D721Med (cell line): ENCODE data around the gene CCDC24.

ENCODE experiments used
- DNase-seq: peaks from one replicate; pipeline ENCODE4 v3.0.0; 2011; ENCODE audit warnings: low spot score; ENCODE audit not compliant: insufficient read length
- FAIRE-seq: peaks from 2 replicates; lab custom pipeline; 2011; peaks lifted over from hg19 to GRCh38; lab: Jason Lieb, UNC
- TF ChIP-seq, protein P1 (sequence below): IDR thresholded peaks from 2 replicates; pipeline ENCODE4 v1.5.1; 2012; ENCODE audit warnings: mild to moderate bottlenecking, control low read depth; ENCODE audit not compliant: insufficient read depth; ENCODE audit errors: missing control alignments

CCDC24 gene

GRCh38 chr1:44032170-44032790 lies 40.9 kb downstream of the CCDC24 start:
- no peak for DNase-seq
- FAIRE-seq, result no peak
- TF ChIP-seq, protein P1, sequence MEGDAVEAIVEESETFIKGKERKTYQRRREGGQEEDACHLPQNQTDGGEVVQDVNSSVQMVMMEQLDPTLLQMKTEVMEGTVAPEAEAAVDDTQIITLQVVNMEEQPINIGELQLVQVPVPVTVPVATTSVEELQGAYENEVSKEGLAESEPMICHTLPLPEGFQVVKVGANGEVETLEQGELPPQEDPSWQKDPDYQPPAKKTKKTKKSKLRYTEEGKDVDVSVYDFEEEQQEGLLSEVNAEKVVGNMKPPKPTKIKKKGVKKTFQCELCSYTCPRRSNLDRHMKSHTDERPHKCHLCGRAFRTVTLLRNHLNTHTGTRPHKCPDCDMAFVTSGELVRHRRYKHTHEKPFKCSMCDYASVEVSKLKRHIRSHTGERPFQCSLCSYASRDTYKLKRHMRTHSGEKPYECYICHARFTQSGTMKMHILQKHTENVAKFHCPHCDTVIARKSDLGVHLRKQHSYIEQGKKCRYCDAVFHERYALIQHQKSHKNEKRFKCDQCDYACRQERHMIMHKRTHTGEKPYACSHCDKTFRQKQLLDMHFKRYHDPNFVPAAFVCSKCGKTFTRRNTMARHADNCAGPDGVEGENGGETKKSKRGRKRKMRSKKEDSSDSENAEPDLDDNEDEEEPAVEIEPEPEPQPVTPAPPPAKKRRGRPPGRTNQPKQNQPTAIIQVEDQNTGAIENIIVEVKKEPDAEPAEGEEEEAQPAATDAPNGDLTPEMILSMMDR, result no peak

GRCh38 chr1:44033041-44033575 lies 41.7 kb downstream of the CCDC24 start:
- TF ChIP-seq, protein P1, result no peak
- FAIRE-seq (no peak), DNase-seq (no peak)

DNA sequence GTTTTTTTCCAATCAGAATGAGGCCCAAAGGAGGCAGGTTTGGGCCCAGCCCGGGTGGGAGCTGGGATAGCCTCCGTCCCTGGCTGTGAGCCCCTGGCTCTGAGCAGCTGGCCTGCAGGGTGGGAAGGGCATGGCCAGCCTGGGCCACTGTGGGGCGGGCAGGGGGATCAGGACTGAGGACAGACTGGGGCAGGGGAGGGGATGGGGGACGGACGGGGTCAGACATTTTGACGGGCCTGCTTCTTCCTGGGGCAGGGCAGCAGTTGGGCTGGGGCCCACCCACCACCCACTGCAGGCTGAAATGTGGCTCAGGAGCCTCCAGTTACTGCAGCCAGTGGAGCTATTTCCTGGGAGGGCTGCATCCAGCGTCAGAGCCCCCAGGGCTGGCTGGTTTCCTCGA lies 42.4 kb downstream of the CCDC24 start:
- TF ChIP-seq, protein P1, result no peak
- DNase-seq (no peak), FAIRE-seq (no peak)

DNA sequence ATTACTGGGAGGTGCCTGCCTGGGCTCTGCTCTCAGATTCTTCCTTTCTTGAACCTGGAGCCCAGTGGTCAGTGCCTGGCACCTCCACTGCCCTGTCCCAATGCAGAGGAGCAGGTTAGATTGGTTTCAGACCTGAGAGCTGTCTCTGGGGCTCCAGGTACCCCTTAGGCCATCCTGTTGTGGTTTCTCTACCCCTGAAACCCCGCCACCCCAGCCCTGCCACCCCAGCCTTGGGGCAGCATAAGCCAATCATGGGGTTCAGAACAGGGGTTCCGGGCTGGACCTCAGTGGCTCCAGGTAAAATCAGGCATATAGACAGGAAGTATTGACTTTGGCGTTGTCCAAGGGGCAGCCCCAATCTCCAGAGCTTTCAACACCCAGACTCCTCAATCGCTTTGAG lies 43.0 kb downstream of the CCDC24 start:
- DNase-seq, result no peak
- TF ChIP-seq, protein P1, result no peak
- FAIRE-seq, result no peak

DNA sequence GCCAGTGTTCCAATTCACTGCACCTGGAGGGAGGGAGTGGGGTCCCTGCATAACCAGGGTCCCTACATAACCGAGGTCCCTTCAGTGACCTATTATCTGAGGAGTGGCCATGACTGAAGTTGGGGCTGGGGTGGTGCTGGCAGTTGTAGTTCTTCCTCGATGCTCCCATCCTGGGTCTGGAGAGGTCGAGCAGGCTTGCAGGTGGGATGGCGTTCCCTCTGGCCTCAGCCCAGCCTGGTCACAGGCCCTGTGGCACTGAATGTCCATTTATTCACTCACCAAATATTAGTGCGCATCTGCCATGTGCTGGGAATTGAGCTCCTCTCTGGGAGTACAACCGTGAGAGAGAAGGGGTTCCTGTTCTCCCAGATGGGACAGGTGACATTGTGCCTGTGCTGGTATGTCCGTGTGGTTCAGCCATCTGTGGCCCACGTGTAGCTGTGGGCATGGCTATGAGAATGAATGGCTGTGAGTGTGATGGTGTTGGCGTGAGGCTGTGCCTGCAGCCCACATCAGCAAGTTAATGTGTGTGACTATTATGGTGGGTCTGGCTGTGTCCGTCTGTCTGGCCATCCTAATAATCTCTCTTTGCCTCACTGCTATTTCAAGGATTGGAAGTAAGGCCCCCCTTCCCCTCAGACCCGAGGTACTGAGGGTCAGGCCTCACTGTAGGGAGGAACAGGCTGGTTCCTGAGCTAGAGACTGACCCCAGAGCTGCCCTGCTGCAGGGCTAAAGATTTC lies 43.7 kb downstream of the CCDC24 start:
- DNase-seq (no peak), FAIRE-seq (no peak)
- TF ChIP-seq, protein P1, result no peak

DNA sequence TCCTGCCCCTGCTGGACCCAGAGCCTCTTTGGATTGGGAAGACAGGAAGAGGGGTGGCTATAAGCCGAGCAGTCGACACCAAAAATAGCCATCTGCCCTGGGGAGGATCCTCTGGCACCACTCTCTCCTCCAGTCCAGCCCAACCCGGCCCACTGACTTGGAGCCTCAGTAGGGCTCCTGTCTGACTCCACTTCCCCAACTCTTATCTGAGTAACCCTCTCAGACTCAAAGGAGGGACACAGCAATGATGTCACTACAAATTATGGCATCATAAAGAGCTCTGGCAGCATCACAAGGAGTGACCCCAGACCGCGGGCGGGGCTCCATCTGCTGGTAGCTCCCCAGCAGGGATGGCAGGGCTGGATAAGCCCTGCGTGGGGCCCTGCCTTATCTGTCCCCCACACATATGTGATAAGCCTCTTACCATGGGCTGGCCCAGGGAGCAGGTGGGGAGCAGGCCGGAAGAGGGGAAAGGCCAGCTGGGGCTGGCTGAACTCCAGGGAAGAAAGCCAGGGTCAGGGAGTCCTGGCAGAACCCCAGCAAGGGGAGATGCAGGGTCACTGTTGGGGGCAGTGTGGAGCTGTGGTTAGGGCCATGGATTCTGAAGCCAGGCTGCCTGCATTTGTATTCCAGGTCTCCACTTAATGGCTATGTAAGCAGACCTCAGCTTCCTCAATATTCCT lies 44.5 kb downstream of the CCDC24 start:
- TF ChIP-seq, protein P1, result peak; percentile 41
- FAIRE-seq (no peak), DNase-seq (no peak)
